ENCODE measurements around the gene ELMO1. TPM values are rescaled to one million over a fixed set of nuclear protein-coding genes. Genes with fewer than 3 reads are reported as not detected.

ELMO1 gene
- total and polyA plus RNA-seq, 10 donors = 26.0 to 494 (median 201) TPM

DNA sequence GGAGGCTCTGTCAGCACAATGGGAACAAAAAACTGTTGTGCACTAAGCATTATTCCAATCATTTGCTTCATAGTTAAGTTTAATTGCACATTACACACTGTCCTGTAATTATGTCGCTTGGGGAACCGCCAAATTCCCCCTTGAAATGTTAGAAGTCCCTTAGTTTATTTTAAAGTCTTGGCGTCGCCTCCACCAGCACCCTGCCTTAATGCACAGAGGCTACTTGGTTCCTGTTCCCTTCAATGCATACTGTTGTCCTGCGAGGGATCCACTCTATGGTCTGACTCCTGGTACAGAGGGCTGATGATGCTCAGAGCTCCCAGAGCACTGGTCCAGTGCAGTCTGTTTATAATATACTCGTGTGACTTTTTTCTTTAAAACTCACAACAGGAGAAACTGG lies 330.7 kb downstream of the ELMO1 start:
- no peaks in the 10 kb centered on the region for H3K27me3 ChIP-seq (replicated peaks in 1 of 7)
- no peak for TF ChIP-seq POLR2A (IDR thresholded peaks at IDR 0.05)
- TF ChIP-seq POLR2AphosphoS5 (IDR thresholded peaks at IDR 0.05) = no peak
- no peak for TF ChIP-seq CTCF (IDR thresholded peaks at IDR 0.05 in 8 of 11, conservative IDR thresholded peaks at IDR 0.05 in 3 of 11)
- no peak overlapping the region for H3K4me3 ChIP-seq
- DNase-seq = no peak
- WGBS, 5 donors = 89 to 95% (median 93%) methylated on average over 6 of the region's 6 CpGs
- intact Hi-C loops (cut with DNase I; ENCODE audit: low total_unique reads) = no loop called here
- H3K4me1 ChIP-seq = peaks cover 0 to 22% (median under 1%) of the 10 kb centered on the region in 6 donors
- no peaks in the 10 kb centered on the region for H3K9me3 ChIP-seq
- H3K27ac ChIP-seq = no peak overlapping the region
- peaks cover 0 to 25% (median 0%) of the 10 kb centered on the region in 6 donors for H3K36me3 ChIP-seq

GRCh38 chr7:37117292-37117691 lies 331.4 kb downstream of the ELMO1 start:
- 84 to 90% (median 88%) methylated on average over 4 of the region's 4 CpGs for WGBS, 5 donors
- Histone ChIP-seq H3K4me3 (no peak overlapping the region), H3K36me3 (peaks cover 0 to 30% (median 0%) of the 10 kb centered on the region in 6 donors), H3K9me3 (no peaks in the 10 kb centered on the region), H3K27ac (no peak overlapping the region), H3K27me3 (replicated peaks in 1 of 7) (no peaks in the 10 kb centered on the region), H3K4me1 (peaks cover 0 to 22% (median 2%) of the 10 kb centered on the region in 6 donors)
- TF ChIP-seq CTCF (IDR thresholded peaks at IDR 0.05 in 8 of 11, conservative IDR thresholded peaks at IDR 0.05 in 3 of 11) (no peak), POLR2AphosphoS5 (IDR thresholded peaks at IDR 0.05) (peak in 1 of 3 donors; percentile 9)
- no peak for DNase-seq
- intact Hi-C loops (cut with DNase I; ENCODE audit: low total_unique reads) = no loop called here

- intact Hi-C loops (cut with DNase I; ENCODE audit: low total_unique reads) = no loop called here
- Histone ChIP-seq H3K9me3 (no peaks in the 10 kb centered on the region), H3K4me3 (no peak overlapping the region), H3K36me3 (peaks cover 0 to 41% (median 0%) of the 10 kb centered on the region in 6 donors), H3K27ac (no peak overlapping the region), H3K27me3 (replicated peaks in 1 of 7) (no peaks in the 10 kb centered on the region), H3K4me1 (peaks cover 0 to 25% (median 3%) of the 10 kb centered on the region in 6 donors)
- TF ChIP-seq CTCF (IDR thresholded peaks at IDR 0.05 in 8 of 11, conservative IDR thresholded peaks at IDR 0.05 in 3 of 11) = no peak
- TF ChIP-seq POLR2AphosphoS5 (IDR thresholded peaks at IDR 0.05) = no peak
- TF ChIP-seq POLR2A (IDR thresholded peaks at IDR 0.05) = no peak
- 78 to 100% (median 95%) methylated on average over 1 of the region's 1 CpG for WGBS, 5 donors
- no peak for DNase-seq
Observed at GRCh38 chr7:37116093-37116701, 332.5 kb downstream of the ELMO1 start.

- Histone ChIP-seq H3K9me3 (no peaks in the 10 kb centered on the region), H3K36me3 (peaks cover 0 to 51% (median 1%) of the 10 kb centered on the region in 6 donors), H3K27ac (no peak overlapping the region), H3K4me1 (peaks cover 0 to 36% (median 18%) of the 10 kb centered on the region in 6 donors), H3K4me3 (no peak overlapping the region), H3K27me3 (replicated peaks in 1 of 7) (no peaks in the 10 kb centered on the region)
- 66 to 94% (median 92%) methylated on average over 6 of the region's 6 CpGs for WGBS, 5 donors
- intact Hi-C loops (cut with DNase I; ENCODE audit: low total_unique reads) = no loop called here
- TF ChIP-seq CTCF (IDR thresholded peaks at IDR 0.05 in 8 of 11, conservative IDR thresholded peaks at IDR 0.05 in 3 of 11) (no peak), POLR2A (IDR thresholded peaks at IDR 0.05) (no peak)
- no peak for DNase-seq
Observed at GRCh38 chr7:37113661-37114355, 334.9 kb downstream of the ELMO1 start.

Measured in spleen (tissue), 11 donors.